ENCODE data around the gene HDAC9.

GRCh38 chr7:18700147-18700546, 204.6 kb downstream of the HDAC9 start:
- TF ChIP-seq, protein P1, sequence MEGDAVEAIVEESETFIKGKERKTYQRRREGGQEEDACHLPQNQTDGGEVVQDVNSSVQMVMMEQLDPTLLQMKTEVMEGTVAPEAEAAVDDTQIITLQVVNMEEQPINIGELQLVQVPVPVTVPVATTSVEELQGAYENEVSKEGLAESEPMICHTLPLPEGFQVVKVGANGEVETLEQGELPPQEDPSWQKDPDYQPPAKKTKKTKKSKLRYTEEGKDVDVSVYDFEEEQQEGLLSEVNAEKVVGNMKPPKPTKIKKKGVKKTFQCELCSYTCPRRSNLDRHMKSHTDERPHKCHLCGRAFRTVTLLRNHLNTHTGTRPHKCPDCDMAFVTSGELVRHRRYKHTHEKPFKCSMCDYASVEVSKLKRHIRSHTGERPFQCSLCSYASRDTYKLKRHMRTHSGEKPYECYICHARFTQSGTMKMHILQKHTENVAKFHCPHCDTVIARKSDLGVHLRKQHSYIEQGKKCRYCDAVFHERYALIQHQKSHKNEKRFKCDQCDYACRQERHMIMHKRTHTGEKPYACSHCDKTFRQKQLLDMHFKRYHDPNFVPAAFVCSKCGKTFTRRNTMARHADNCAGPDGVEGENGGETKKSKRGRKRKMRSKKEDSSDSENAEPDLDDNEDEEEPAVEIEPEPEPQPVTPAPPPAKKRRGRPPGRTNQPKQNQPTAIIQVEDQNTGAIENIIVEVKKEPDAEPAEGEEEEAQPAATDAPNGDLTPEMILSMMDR (IDR thresholded peaks at IDR 0.05), result no peak
- no peak for TF ChIP-seq POLR2A (IDR thresholded peaks at IDR 0.05)
